ENCODE results near the gene FALEC. TPM values are rescaled to one million over a fixed set of nuclear protein-coding genes. Genes with fewer than 3 reads are reported as not detected.

Gene FALEC
- total and polyA plus RNA-seq, 2 donors from 2014 or later = not detected

- Histone ChIP-seq H3K4me3 (ENCODE audit: low read length in 3 of 3) (no peak overlapping the region), H3K9me3 (ENCODE audit: control insufficient read depth in 2 of 3, insufficient read depth in 1 of 3, low read length in 3 of 3) (no peaks in the 10 kb centered on the region), H3K9ac (ENCODE audit: low read length in 3 of 3) (no peak overlapping the region), H3K27ac (ENCODE audit: low read depth in 2 of 2, low read length in 2 of 2) (no peak overlapping the region), H3K36me3 (ENCODE audit: control insufficient read depth in 2 of 3, insufficient read depth in 3 of 3, low read length in 3 of 3) (peaks cover 4 to 5% (median 4%) of the 10 kb centered on the region in 3 donors), H3K4me1 (ENCODE audit: control insufficient read depth in 2 of 3, insufficient read depth in 2 of 3, low read depth in 1 of 3, low read length in 3 of 3) (peaks cover 0 to 11% (median 7%) of the 10 kb centered on the region in 3 donors), H3K27me3 (ENCODE audit: control insufficient read depth, insufficient read depth, low read length) (no peaks in the 10 kb centered on the region)
- FAIRE-seq (no peak), DNase-seq (peak in 1 of 5 donors; percentile 66)
- TF ChIP-seq CTCF (IDR thresholded peaks at IDR 0.05; ENCODE audit: borderline replicate concordance, extremely low read depth, insufficient read depth) = no peak
- intact Hi-C loops (cut with DNase I) = no loop called here
Measured at GRCh38 chr1:150554086-150554452, 38.5 kb downstream of the FALEC start.

- peaks cover 4 to 5% (median 4%) of the 10 kb centered on the region in 3 donors for H3K36me3 ChIP-seq (ENCODE audit: control insufficient read depth in 2 of 3, insufficient read depth in 3 of 3, low read length in 3 of 3)
- H3K4me1 ChIP-seq (ENCODE audit: control insufficient read depth in 2 of 3, insufficient read depth in 2 of 3, low read depth in 1 of 3, low read length in 3 of 3) = peaks cover 0 to 23% (median 18%) of the 10 kb centered on the region in 3 donors
- H3K9me3 ChIP-seq (ENCODE audit: control insufficient read depth in 2 of 3, insufficient read depth in 1 of 3, low read length in 3 of 3) = no peaks in the 10 kb centered on the region
- H3K27me3 ChIP-seq (ENCODE audit: control insufficient read depth, insufficient read depth, low read length) = no peaks in the 10 kb centered on the region
- DNase-seq (no peak), FAIRE-seq (no peak)
- no peak overlapping the region for H3K4me3 ChIP-seq (ENCODE audit: low read length in 3 of 3)
- H3K27ac ChIP-seq (ENCODE audit: low read depth in 2 of 2, low read length in 2 of 2) = no peak overlapping the region
- no peak overlapping the region for H3K9ac ChIP-seq (ENCODE audit: low read length in 3 of 3)
- intact Hi-C loops (cut with DNase I) = no loop called here
- TF ChIP-seq CTCF (IDR thresholded peaks at IDR 0.05; ENCODE audit: borderline replicate concordance, extremely low read depth, insufficient read depth) = no peak
Measured at GRCh38 chr1:150555198-150555970, 39.8 kb downstream of the FALEC start.

GRCh38 chr1:150555971-150556865 is 40.7 kb downstream of the FALEC start:
- TF ChIP-seq CTCF (IDR thresholded peaks at IDR 0.05; ENCODE audit: borderline replicate concordance, extremely low read depth, insufficient read depth) = no peak
- DNase-seq = peak in 1 of 5 donors; percentile 39
- intact Hi-C loops (cut with DNase I) = no loop called here

More at GRCh38 chr1:150555971-150556865, 40.7 kb downstream of the FALEC start:
- H3K4me1 ChIP-seq (ENCODE audit: control insufficient read depth in 2 of 3, insufficient read depth in 2 of 3, low read depth in 1 of 3, low read length in 3 of 3) = peaks cover 0 to 24% (median 21%) of the 10 kb centered on the region in 3 donors
- H3K27me3 ChIP-seq (ENCODE audit: control insufficient read depth, insufficient read depth, low read length) = no peaks in the 10 kb centered on the region
- no peak overlapping the region for H3K27ac ChIP-seq (ENCODE audit: low read depth in 2 of 2, low read length in 2 of 2)
- peaks cover 4 to 5% (median 4%) of the 10 kb centered on the region in 3 donors for H3K36me3 ChIP-seq (ENCODE audit: control insufficient read depth in 2 of 3, insufficient read depth in 3 of 3, low read length in 3 of 3)
- no peak for FAIRE-seq
- no peak overlapping the region for H3K4me3 ChIP-seq (ENCODE audit: low read length in 3 of 3)
- H3K9ac ChIP-seq (ENCODE audit: low read length in 3 of 3) = no peak overlapping the region
- H3K9me3 ChIP-seq (ENCODE audit: control insufficient read depth in 2 of 3, insufficient read depth in 1 of 3, low read length in 3 of 3) = no peaks in the 10 kb centered on the region

All from kidney (tissue), 14 donors.